Neural cell (in vitro differentiated cells): ENCODE results near the gene ENC1. TPM values are rescaled to one million over a fixed set of nuclear protein-coding genes. Genes with fewer than 3 reads are reported as not detected.

Source experiments
- polyA plus RNA-seq: library from polyadenylated mRNA; depleted of rRNA; stranded (reverse); fragments of >200 nt; gene quantifications from 2 replicates; pipeline ENCODE4 v1.2.3, GENCODE V29; 2014

ENC1 gene
- polyA plus RNA-seq, 1 donor from 2014 or later: 449 TPM

Other genes with a start within 250 kb of the ENC1 start
- 23.1 and 25.2 TPM in 2 replicates for gene HEXB, start 44.5 kb upstream of the ENC1 start, polyA plus RNA-seq
- gene GFM2, start 126.4 kb upstream of the ENC1 start, polyA plus RNA-seq: 77.8 and 95.3 TPM in 2 replicates
- 121 and 164 TPM in 2 replicates for gene NSA2, start 126.5 kb upstream of the ENC1 start, polyA plus RNA-seq
- 40.7 and 46.7 TPM in 2 replicates for gene FAM169A, start 225.7 kb upstream of the ENC1 start, polyA plus RNA-seq